Bone marrow (tissue), 2 donors: ENCODE measurements around the gene ZNF606.
"Not testable (repeated sequence)": the region's sequence is repeated elsewhere in the genome, so short reads cannot be mapped to it uniquely, and the experiment has no call there.

ENCODE experiments used
- DNase-seq, 2 donors: peaks; one replicate each; lab custom pipeline; 2025; lab: John Stamatoyannopoulos, UW

The ZNF606 gene

GRCh38 chr19:58009666-58010301, 7.2 kb upstream of the ZNF606 start:
- DNase-seq: peak in 1 of 2 donors; percentile 49

GRCh38 chr19:58009301-58009665, 6.7 kb upstream of the ZNF606 start:
- no peak for DNase-seq

- not testable (repeated sequence) for DNase-seq
These were observed 6.3 kb upstream of the ZNF606 start for GRCh38 chr19:58008877-58009276.

- DNase-seq: no peak
These were observed 4.7 kb upstream of the ZNF606 start for GRCh38 chr19:58007285-58007684.

- DNase-seq: peak in 1 of 2 donors; percentile 23
These were observed 681 bp upstream of the ZNF606 start for GRCh38 chr19:58003174-58003828.

GRCh38 chr19:58001895-58002369, 688 bp downstream of the ZNF606 start:
- no peak for DNase-seq

- DNase-seq: no peak
These were observed 1.9 kb downstream of the ZNF606 start for GRCh38 chr19:58000677-58001076.

- no peak for DNase-seq
These were observed 9.8 kb downstream of the ZNF606 start for GRCh38 chr19:57992841-57993240.

- DNase-seq: no peak
These were observed 23.9 kb downstream of the ZNF606 start for GRCh38 chr19:57978586-57979289.

- DNase-seq: no peak
These were observed 28.2 kb downstream of the ZNF606 start, which contains the start of gene C19orf18 for GRCh38 chr19:57974434-57974833. TSS of gene C19orf18 (minus strand) at chr19:57974534. CDS start at chr19:57974432, 102 bp downstream.

GRCh38 chr19:57964761-57965160, 37.9 kb downstream of the ZNF606 start:
- no peak for DNase-seq

GRCh38 chr19:57961785-57962184, 40.8 kb downstream of the ZNF606 start:
- DNase-seq: no peak

- DNase-seq: no peak
These were observed 47.6 kb downstream of the ZNF606 start for GRCh38 chr19:57954996-57955395.

- DNase-seq: no peak
These were observed 52.9 kb downstream of the ZNF606 start for GRCh38 chr19:57949702-57950101.

GRCh38 chr19:57949296-57949695, 53.3 kb downstream of the ZNF606 start:
- DNase-seq: no peak

GRCh38 chr19:57947419-57948134, 55.0 kb downstream of the ZNF606 start, which contains the start of gene ZNF256:
TSS of gene ZNF256 (minus strand) at chr19:57947706. CDS start at chr19:57947474, 232 bp downstream.
- DNase-seq: peak; percentile 32 to 93

- DNase-seq: no peak
These were observed 55.6 kb downstream of the ZNF606 start for GRCh38 chr19:57947088-57947418.

- DNase-seq: no peak
These were observed 56.3 kb downstream of the ZNF606 start for GRCh38 chr19:57946316-57946715.

GRCh38 chr19:57941593-57941992, 61.0 kb downstream of the ZNF606 start:
- DNase-seq: no peak

- DNase-seq: no peak
These were observed 66.9 kb downstream of the ZNF606 start for GRCh38 chr19:57935731-57936130.

- no peak for DNase-seq
These were observed 67.6 kb downstream of the ZNF606 start, which contains the start of gene ZNF418 for GRCh38 chr19:57934820-57935665. TSS of gene ZNF418 (minus strand) at chr19:57935402. CDS start at chr19:57933822, 1,580 bp downstream.
